GF-D8 (cell line): Measurements from ENCODE around the gene KRTAP3-1.

Experiments
- DNase-seq: peaks from one replicate; lab custom pipeline; 2025; lab: John Stamatoyannopoulos, UW

The KRTAP3-1 gene

GRCh38 chr17:40978575-40979151 lies 30.3 kb downstream of the KRTAP3-1 start:
- no peak for DNase-seq

- DNase-seq: no peak
Observed at GRCh38 chr17:40975516-40975915, 33.4 kb downstream of the KRTAP3-1 start.

- no peak for DNase-seq
Observed at GRCh38 chr17:40974366-40974765, 34.6 kb downstream of the KRTAP3-1 start.

- no peak for DNase-seq
Observed at GRCh38 chr17:40967582-40967981, 41.3 kb downstream of the KRTAP3-1 start.

GRCh38 chr17:40966848-40967247 lies 42.1 kb downstream of the KRTAP3-1 start, which contains the start of gene KRT39:
KRT39 (minus strand) TSS chr17:40966948; CDS start chr17:40966856, 92 bp downstream.
- DNase-seq: no peak

DNA sequence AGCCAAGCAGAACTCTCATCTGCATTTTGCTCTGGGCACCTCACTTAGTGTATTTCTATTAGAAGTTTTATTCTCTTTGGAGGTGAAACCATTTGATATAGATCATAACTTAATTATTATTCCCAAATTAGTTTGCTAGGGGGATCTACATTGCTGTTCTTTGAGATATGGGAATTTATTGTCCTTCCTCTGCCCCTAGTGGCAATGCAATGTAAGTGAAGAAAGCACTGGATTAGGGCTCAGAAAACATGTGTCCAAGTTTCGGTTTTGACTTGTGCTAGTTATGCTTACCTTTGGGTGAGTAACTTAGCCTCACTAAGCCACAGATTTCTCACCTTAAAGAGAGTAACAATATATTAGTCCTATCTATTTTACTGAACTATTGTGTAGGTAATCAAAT lies 45.1 kb downstream of the KRTAP3-1 start:
- DNase-seq: no peak

GRCh38 chr17:40962059-40962561 lies 46.8 kb downstream of the KRTAP3-1 start:
- DNase-seq: no peak

DNA sequence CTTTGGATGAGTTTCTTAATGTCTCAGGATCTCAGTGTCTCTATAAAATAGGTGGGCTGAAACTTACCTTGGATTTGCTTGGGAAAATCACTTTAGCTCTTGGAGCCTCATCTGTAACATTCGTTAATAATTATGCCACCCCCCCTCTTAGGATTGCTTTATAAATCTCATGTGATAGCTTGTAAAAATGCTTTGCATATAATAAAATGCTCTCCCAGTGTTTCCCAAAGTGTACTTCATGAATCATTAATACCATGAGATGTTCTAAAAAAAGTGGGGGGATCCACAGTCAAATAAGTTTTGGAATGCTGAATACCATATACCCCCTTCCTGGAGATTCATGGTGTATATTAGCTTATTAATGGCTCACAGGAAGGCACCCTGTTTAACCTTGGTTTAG lies 47.3 kb downstream of the KRTAP3-1 start:
- no peak for DNase-seq

DNA sequence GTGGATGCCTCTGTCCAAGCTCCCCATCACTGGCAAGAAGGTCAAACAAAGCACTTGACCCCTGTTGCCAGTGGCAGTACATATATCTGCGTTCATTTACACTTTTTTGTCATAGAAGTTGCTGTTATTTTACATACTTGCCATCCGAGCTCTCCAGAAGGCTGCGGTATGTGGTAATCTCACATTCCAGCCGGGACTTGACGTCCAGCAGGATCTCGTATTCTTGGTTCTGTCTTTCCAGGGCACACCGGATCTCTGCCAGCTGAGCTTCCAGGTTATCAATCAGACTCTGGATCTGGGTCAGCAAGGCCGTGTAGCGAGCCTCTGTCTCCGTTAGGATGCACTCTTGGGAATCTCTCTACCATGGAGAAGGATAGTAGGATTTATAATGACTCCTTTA lies 48.8 kb downstream of the KRTAP3-1 start:
- DNase-seq: no peak
